Stimulated activated CD8-positive, alpha-beta memory T cell treated with anti-CD3 and anti-CD28 coated beads, Interleukin-12 subunit alpha, Interleukin-12 subunit beta, amount 100 ng/mL, for 4 hours (primary cell): Measurements from ENCODE around the gene LUC7L2.
"Not testable (repeated sequence)": the region's sequence is repeated elsewhere in the genome, so short reads cannot be mapped to it uniquely, and the experiment has no call there.

Experiments used
- DNase-seq: peaks from one replicate; pipeline ENCODE4 v3.0.0-alpha.2; 2020; ENCODE audit warnings: low read depth

The LUC7L2 gene

GRCh38 chr7:139397192-139397591 is 37.5 kb downstream of the LUC7L2 start:
- no peak for DNase-seq

GRCh38 chr7:139403601-139404000 is 43.9 kb downstream of the LUC7L2 start:
- DNase-seq, result no peak

GRCh38 chr7:139407555-139407954 is 47.9 kb downstream of the LUC7L2 start:
- no peak for DNase-seq

GRCh38 chr7:139414743-139415402 is 55.2 kb downstream of the LUC7L2 start:
- not testable (repeated sequence) for DNase-seq

- no peak for DNase-seq
These were observed 56.7 kb downstream of the LUC7L2 start for GRCh38 chr7:139416405-139416804.

GRCh38 chr7:139417478-139417877 is 57.8 kb downstream of the LUC7L2 start:
- DNase-seq, result no peak

GRCh38 chr7:139421123-139421522 is 61.4 kb downstream of the LUC7L2 start:
- no peak for DNase-seq

- DNase-seq, result no peak
These were observed 62.4 kb downstream of the LUC7L2 start for GRCh38 chr7:139422126-139422525.

GRCh38 chr7:139423091-139423490 is 63.4 kb downstream of the LUC7L2 start:
- DNase-seq, result no peak

GRCh38 chr7:139424004-139424403 is 64.3 kb downstream of the LUC7L2 start:
- DNase-seq, result no peak

GRCh38 chr7:139425701-139426100 is 66.0 kb downstream of the LUC7L2 start:
- DNase-seq, result not testable (repeated sequence)

- DNase-seq, result no peak
These were observed 66.7 kb downstream of the LUC7L2 start for GRCh38 chr7:139426258-139427028.

GRCh38 chr7:139427029-139427420 is 67.3 kb downstream of the LUC7L2 start:
- no peak for DNase-seq

- no peak for DNase-seq
These were observed 68.1 kb downstream of the LUC7L2 start for GRCh38 chr7:139427788-139428187.

GRCh38 chr7:139429735-139430134 is 70.0 kb downstream of the LUC7L2 start:
- not testable (repeated sequence) for DNase-seq

- no peak for DNase-seq
These were observed 70.7 kb downstream of the LUC7L2 start for GRCh38 chr7:139430443-139430842.

GRCh38 chr7:139431010-139431409 is 71.3 kb downstream of the LUC7L2 start:
- DNase-seq, result no peak

- DNase-seq, result no peak
These were observed 71.8 kb downstream of the LUC7L2 start for GRCh38 chr7:139431459-139431858.

GRCh38 chr7:139436806-139437205 is 77.1 kb downstream of the LUC7L2 start:
- no peak for DNase-seq

GRCh38 chr7:139439375-139439774 is 79.7 kb downstream of the LUC7L2 start:
- DNase-seq, result no peak

GRCh38 chr7:139441961-139442360 is 82.3 kb downstream of the LUC7L2 start:
- no peak for DNase-seq

- no peak for DNase-seq
These were observed 86.6 kb downstream of the LUC7L2 start for GRCh38 chr7:139446051-139446890.

- DNase-seq, result no peak
These were observed 91.2 kb downstream of the LUC7L2 start for GRCh38 chr7:139450851-139451250.
